Measurements from ENCODE around the gene DMTF1.

Gene DMTF1

GRCh38 chr7:87156709-87157108 is 4.5 kb downstream of the DMTF1 start:
- H3K27me3 ChIP-seq (ENCODE audit: low read length) = no peaks in the 10 kb centered on the region
- H3K27ac ChIP-seq (ENCODE audit: low read depth, low read length) = peak overlapping the region; percentile 83; the same call in 1 of the 2 replicates
- H2AFZ ChIP-seq (ENCODE audit: low read depth, low read length, severe bottlenecking) = no peak overlapping the region
- H4K20me1 ChIP-seq (ENCODE audit: low read depth, low read length) = peaks cover 74% of the 10 kb centered on the region
- H3K9ac ChIP-seq (ENCODE audit: low read length) = peak overlapping the region; percentile 93
- H3K9me2 ChIP-seq (replicated peaks; ENCODE audit: insufficient read depth, low read length) = no peaks in the 10 kb centered on the region
- H3K4me2 ChIP-seq (ENCODE audit: low read depth, low read length, poor library complexity, severe bottlenecking) = peak overlapping the region; percentile 95
- H3K9me3 ChIP-seq (ENCODE audit: insufficient read depth, low read length) = no peaks in the 10 kb centered on the region
- peaks cover 66% of the 10 kb centered on the region for H3K36me3 ChIP-seq (ENCODE audit: low read length)
- TF ChIP-seq CTCF (IDR thresholded peaks at IDR 0.05; ENCODE audit: insufficient read depth, low read length, poor library complexity, severe bottlenecking) (no peak), EZH2phosphoT487 (conservative IDR thresholded peaks at IDR 0.05; ENCODE audit: low read length) (no peak)
- H3F3A ChIP-seq (ENCODE audit: insufficient read depth) = peaks cover 32% of the 10 kb centered on the region
- peak overlapping the region; percentile 88 for H3K4me3 ChIP-seq (ENCODE audit: insufficient read depth, low read length, poor library complexity, severe bottlenecking)
- peaks cover 94% of the 10 kb centered on the region for H3K79me2 ChIP-seq (ENCODE audit: insufficient read depth, low read length)

GRCh38 chr7:87159538-87159937 is 7.3 kb downstream of the DMTF1 start:
- no peaks in the 10 kb centered on the region for H3K9me3 ChIP-seq (ENCODE audit: insufficient read depth, low read length)
- peaks cover 19% of the 10 kb centered on the region for H3F3A ChIP-seq (ENCODE audit: insufficient read depth)
- no peak overlapping the region for H3K4me3 ChIP-seq (ENCODE audit: insufficient read depth, low read length, poor library complexity, severe bottlenecking)
- TF ChIP-seq EZH2phosphoT487 (conservative IDR thresholded peaks at IDR 0.05; ENCODE audit: low read length) (no peak), CTCF (IDR thresholded peaks at IDR 0.05; ENCODE audit: insufficient read depth, low read length, poor library complexity, severe bottlenecking) (no peak)
- no peak overlapping the region for H3K9ac ChIP-seq (ENCODE audit: low read length)
- peak overlapping the region; percentile 8; the same call in 1 of the 2 replicates for H3K27ac ChIP-seq (ENCODE audit: low read depth, low read length)
- peaks cover 83% of the 10 kb centered on the region for H3K36me3 ChIP-seq (ENCODE audit: low read length)
- peak overlapping the region; percentile 95 for H3K4me2 ChIP-seq (ENCODE audit: low read depth, low read length, poor library complexity, severe bottlenecking)
- H3K9me2 ChIP-seq (replicated peaks; ENCODE audit: insufficient read depth, low read length) = no peaks in the 10 kb centered on the region
- peaks cover 92% of the 10 kb centered on the region for H4K20me1 ChIP-seq (ENCODE audit: low read depth, low read length)
- no peak overlapping the region for H2AFZ ChIP-seq (ENCODE audit: low read depth, low read length, severe bottlenecking)
- H3K27me3 ChIP-seq (ENCODE audit: low read length) = no peaks in the 10 kb centered on the region
- H3K79me2 ChIP-seq (ENCODE audit: insufficient read depth, low read length) = peaks cover 99% of the 10 kb centered on the region

GRCh38 chr7:87164433-87164832 is 12.2 kb downstream of the DMTF1 start:
- H3K9me2 ChIP-seq (replicated peaks; ENCODE audit: insufficient read depth, low read length) = no peaks in the 10 kb centered on the region
- no peaks in the 10 kb centered on the region for H3K27me3 ChIP-seq (ENCODE audit: low read length)
- no peak overlapping the region for H3K9ac ChIP-seq (ENCODE audit: low read length)
- H2AFZ ChIP-seq (ENCODE audit: low read depth, low read length, severe bottlenecking) = no peak overlapping the region
- no peak overlapping the region for H3K4me2 ChIP-seq (ENCODE audit: low read depth, low read length, poor library complexity, severe bottlenecking)
- peaks cover 80% of the 10 kb centered on the region for H3K79me2 ChIP-seq (ENCODE audit: insufficient read depth, low read length)
- H3K9me3 ChIP-seq (ENCODE audit: insufficient read depth, low read length) = no peaks in the 10 kb centered on the region
- H3K36me3 ChIP-seq (ENCODE audit: low read length) = peaks cover 83% of the 10 kb centered on the region
- no peak overlapping the region for H3K4me3 ChIP-seq (ENCODE audit: insufficient read depth, low read length, poor library complexity, severe bottlenecking)
- no peak overlapping the region for H3K27ac ChIP-seq (ENCODE audit: low read depth, low read length)
- H4K20me1 ChIP-seq (ENCODE audit: low read depth, low read length) = peaks cover 62% of the 10 kb centered on the region
- no peak for TF ChIP-seq CTCF (IDR thresholded peaks at IDR 0.05; ENCODE audit: insufficient read depth, low read length, poor library complexity, severe bottlenecking)
- no peak for TF ChIP-seq EZH2phosphoT487 (conservative IDR thresholded peaks at IDR 0.05; ENCODE audit: low read length)
- H3F3A ChIP-seq (ENCODE audit: insufficient read depth) = peaks cover 3% of the 10 kb centered on the region; the same call in 1 of the 2 replicates

All from SU-DHL-6 (cell line).